ENCODE data around the gene PHACTR4. TPM values are rescaled to one million over a fixed set of nuclear protein-coding genes. Genes with fewer than 3 reads are reported as not detected.
A peak's percentile ranks its signal among the peaks of the same experiment; 100 is the strongest.
"Not testable (repeated sequence)": the region's sequence is repeated elsewhere in the genome, so short reads cannot be mapped to it uniquely, and the experiment has no call there.

The PHACTR4 gene
- total RNA-seq, 1 donor from 2014 or later, result 67.5 TPM

DNA sequence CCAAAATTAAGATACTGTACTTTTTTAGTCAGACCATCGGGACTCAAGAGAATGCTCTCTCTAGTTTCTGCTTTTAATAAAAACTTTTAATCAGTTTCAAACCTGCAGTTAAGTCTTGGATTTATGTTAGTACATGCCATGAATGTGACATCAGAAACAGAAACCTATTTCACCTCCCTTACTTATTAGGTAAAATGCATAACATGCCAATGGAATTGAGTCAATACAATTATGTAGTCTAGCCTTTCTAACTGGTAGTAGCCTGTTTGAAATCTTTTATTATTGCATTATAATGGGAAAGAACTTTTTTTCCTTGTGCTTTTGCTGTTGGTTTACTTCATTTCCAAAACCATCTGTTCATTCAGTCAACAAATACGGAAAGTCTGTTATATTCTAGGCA is 4.8 kb downstream of the PHACTR4 start:
- Mint-ChIP-seq H3K27ac (peak overlapping the region; percentile 99), H3K4me1 (peaks cover 35% of the 10 kb centered on the region), H3K9me3 (no peaks in the 10 kb centered on the region), H3K36me3 (peaks cover 5% of the 10 kb centered on the region), H3K27me3 (ENCODE audit: low read depth) (no peaks in the 10 kb centered on the region), H3K4me3 (peak overlapping the region; percentile 11)
- no peak for DNase-seq (ENCODE audit: low spot score in 2 of 2, unreplicated experiment in 2 of 2)
- TF ChIP-seq, protein P1, sequence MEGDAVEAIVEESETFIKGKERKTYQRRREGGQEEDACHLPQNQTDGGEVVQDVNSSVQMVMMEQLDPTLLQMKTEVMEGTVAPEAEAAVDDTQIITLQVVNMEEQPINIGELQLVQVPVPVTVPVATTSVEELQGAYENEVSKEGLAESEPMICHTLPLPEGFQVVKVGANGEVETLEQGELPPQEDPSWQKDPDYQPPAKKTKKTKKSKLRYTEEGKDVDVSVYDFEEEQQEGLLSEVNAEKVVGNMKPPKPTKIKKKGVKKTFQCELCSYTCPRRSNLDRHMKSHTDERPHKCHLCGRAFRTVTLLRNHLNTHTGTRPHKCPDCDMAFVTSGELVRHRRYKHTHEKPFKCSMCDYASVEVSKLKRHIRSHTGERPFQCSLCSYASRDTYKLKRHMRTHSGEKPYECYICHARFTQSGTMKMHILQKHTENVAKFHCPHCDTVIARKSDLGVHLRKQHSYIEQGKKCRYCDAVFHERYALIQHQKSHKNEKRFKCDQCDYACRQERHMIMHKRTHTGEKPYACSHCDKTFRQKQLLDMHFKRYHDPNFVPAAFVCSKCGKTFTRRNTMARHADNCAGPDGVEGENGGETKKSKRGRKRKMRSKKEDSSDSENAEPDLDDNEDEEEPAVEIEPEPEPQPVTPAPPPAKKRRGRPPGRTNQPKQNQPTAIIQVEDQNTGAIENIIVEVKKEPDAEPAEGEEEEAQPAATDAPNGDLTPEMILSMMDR (IDR thresholded peaks at IDR 0.05; ENCODE audit: unreplicated experiment), result no peak

DNA sequence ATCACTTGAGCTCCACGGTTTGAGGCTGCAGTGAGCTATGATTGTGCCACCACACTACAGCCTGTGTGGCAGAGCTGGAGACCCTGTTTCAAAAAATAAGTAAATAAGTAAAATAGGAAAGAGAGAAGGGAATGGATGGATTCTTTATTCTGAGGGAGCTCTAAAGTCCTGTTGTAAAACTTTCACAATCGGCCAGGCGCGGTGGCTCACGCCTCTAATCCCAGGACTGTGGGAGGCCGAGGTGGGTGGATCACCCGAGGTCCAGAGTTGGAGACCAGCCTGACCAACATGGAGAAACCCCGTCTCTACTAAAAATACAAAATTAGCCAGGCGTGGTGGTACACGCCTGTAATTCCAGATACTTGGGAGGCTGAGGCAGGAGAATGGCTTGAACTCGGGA is 6.1 kb downstream of the PHACTR4 start:
- Mint-ChIP-seq H3K27ac (peak overlapping the region; percentile 97), H3K4me1 (peaks cover 29% of the 10 kb centered on the region)
- not testable (repeated sequence) for H3K4me3 Mint-ChIP-seq; H3K9me3 Mint-ChIP-seq; DNase-seq (ENCODE audit: low spot score in 2 of 2, unreplicated experiment in 2 of 2); H3K27me3 Mint-ChIP-seq (ENCODE audit: low read depth); H3K36me3 Mint-ChIP-seq

- H3K36me3 Mint-ChIP-seq; H3K4me3 Mint-ChIP-seq; H3K27me3 Mint-ChIP-seq (ENCODE audit: low read depth); H3K9me3 Mint-ChIP-seq; DNase-seq (ENCODE audit: low spot score in 2 of 2, unreplicated experiment in 2 of 2): not testable (repeated sequence)
- Mint-ChIP-seq H3K27ac (peak overlapping the region; percentile 97), H3K4me1 (peaks cover 25% of the 10 kb centered on the region)
Measured at GRCh38 chr1:28376195-28376594, 6.7 kb downstream of the PHACTR4 start.

- no peaks in the 10 kb centered on the region for H3K27me3 Mint-ChIP-seq (ENCODE audit: low read depth)
- H3K27ac Mint-ChIP-seq, result peak overlapping the region; percentile 65
- no peak for DNase-seq (ENCODE audit: low spot score in 2 of 2, unreplicated experiment in 2 of 2)
- H3K9me3 Mint-ChIP-seq, result peaks cover 10% of the 10 kb centered on the region
- peaks cover 15% of the 10 kb centered on the region for H3K4me1 Mint-ChIP-seq
- H3K36me3 Mint-ChIP-seq, result peaks cover 28% of the 10 kb centered on the region
- TF ChIP-seq, protein P1 (IDR thresholded peaks at IDR 0.05; ENCODE audit: unreplicated experiment), result no peak
- no peak overlapping the region for H3K4me3 Mint-ChIP-seq
Measured at GRCh38 chr1:28378906-28379305, 9.4 kb downstream of the PHACTR4 start.

DNA sequence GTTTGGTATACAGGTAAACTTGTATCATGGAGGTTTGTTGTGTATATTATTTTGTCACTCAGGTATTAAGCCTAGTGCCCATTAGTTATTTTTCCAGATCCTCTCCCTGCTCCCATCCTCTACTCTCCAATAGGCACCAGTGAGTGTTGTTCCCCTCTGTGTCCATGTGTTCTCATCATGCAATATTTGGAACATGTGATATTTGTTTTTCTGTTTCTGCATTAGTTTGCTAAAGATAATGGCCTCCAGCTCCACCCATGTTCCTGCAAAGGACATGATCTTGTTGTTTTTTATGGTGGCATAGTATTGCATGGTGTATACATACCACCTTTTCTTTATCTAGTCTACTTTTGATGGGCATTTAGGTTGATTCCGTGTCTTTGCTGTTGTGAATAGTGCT is 10.9 kb downstream of the PHACTR4 start:
- no peaks in the 10 kb centered on the region for H3K27me3 Mint-ChIP-seq (ENCODE audit: low read depth)
- no peak for DNase-seq (ENCODE audit: low spot score in 2 of 2, unreplicated experiment in 2 of 2)
- H3K36me3 Mint-ChIP-seq, result peaks cover 38% of the 10 kb centered on the region
- peak overlapping the region; percentile 53 for H3K27ac Mint-ChIP-seq
- TF ChIP-seq, protein P1 (IDR thresholded peaks at IDR 0.05; ENCODE audit: unreplicated experiment), result no peak
- H3K4me1 Mint-ChIP-seq, result peaks cover 4% of the 10 kb centered on the region
- H3K9me3 Mint-ChIP-seq, result peaks cover 17% of the 10 kb centered on the region
- H3K4me3 Mint-ChIP-seq, result no peak overlapping the region

DNA sequence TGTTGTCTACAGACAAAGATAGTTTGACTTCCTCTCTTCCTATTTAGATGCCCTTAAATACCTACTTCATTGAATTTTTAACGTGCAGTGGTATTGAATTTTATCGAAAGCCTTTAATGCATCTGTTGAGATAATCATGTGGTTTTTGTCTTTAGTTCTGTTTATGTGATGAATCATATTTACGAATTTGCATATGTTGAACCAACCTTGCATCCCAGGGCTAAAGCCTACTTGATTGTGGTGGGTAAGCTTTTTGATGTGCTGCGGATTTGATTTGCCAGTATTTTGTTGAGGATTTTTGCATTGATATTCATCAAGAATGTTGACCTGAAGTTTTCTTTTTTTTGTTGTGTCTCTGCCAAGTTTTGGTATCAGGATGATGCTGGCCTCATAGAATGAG is 14.2 kb downstream of the PHACTR4 start:
- Mint-ChIP-seq H3K36me3 (peaks cover 41% of the 10 kb centered on the region), H3K9me3 (peaks cover 19% of the 10 kb centered on the region)
- not testable (repeated sequence) for H3K27ac Mint-ChIP-seq; H3K27me3 Mint-ChIP-seq (ENCODE audit: low read depth); H3K4me3 Mint-ChIP-seq; DNase-seq (ENCODE audit: low spot score in 2 of 2, unreplicated experiment in 2 of 2); H3K4me1 Mint-ChIP-seq

DNA sequence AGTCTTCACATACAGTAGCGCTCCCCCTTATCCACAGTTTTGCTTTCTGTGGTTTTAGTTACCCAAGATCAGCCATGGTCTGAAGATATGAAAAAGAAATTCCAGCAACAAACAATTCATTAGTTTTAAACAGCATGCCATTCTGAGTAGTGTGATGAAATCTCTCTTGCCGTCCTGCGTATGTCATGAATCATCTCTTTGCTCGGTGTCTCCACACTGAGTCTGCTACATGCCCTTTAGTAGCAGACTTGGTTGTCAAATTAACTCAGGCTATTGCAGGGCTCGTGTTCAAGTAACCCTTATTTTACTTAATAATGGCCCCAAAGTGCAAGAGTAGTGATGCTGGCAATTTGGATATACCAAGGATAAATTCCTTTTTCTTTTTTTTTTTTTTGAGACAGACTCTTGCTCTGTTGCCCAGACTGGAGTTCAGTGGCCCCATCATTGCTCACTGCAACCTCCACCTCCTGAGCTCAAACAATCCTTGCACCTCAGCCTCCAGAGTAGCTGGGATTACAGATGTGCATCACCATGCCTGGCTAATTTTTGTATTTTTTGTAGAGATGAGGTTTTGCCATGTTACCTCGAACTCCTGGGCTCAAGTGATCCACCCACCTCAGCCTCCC is 22.6 kb downstream of the PHACTR4 start:
- TF ChIP-seq, protein P1 (IDR thresholded peaks at IDR 0.05; ENCODE audit: unreplicated experiment), result no peak
- DNase-seq (ENCODE audit: low spot score in 2 of 2, unreplicated experiment in 2 of 2), result no peak
- Mint-ChIP-seq H3K36me3 (peaks cover 9% of the 10 kb centered on the region), H3K27me3 (ENCODE audit: low read depth) (no peaks in the 10 kb centered on the region), H3K27ac (peak overlapping the region; percentile 51), H3K9me3 (peaks cover 6% of the 10 kb centered on the region), H3K4me1 (peaks cover 7% of the 10 kb centered on the region), H3K4me3 (no peak overlapping the region)
